ENCODE measurements around the gene FAM107B.

Gene FAM107B

GRCh38 chr10:14776546-14776945, 1.8 kb upstream of the FAM107B start:
- DNase-seq = no peak

- DNase-seq = no peak
Measured at GRCh38 chr10:14775656-14776055, 959 bp upstream of the FAM107B start.

DNA sequence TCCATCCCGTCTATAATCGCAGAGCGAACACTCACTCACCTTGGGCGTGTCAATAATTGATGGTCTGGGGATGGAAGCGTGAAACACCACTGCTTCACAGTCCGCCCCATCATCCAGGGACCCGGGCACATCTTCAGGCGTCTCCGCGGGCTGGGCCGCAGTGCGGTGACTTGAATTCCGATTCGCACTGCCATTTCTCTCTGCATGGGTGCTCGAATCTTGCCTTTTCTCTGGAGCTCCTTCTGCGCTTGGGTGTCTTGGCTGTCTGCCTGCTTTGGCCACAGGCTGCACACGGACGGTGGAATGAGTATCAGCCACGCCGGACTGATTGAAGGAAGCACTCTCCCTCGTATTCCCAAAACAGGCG, 500 bp downstream of the FAM107B start:
- DNase-seq = no peak

DNA sequence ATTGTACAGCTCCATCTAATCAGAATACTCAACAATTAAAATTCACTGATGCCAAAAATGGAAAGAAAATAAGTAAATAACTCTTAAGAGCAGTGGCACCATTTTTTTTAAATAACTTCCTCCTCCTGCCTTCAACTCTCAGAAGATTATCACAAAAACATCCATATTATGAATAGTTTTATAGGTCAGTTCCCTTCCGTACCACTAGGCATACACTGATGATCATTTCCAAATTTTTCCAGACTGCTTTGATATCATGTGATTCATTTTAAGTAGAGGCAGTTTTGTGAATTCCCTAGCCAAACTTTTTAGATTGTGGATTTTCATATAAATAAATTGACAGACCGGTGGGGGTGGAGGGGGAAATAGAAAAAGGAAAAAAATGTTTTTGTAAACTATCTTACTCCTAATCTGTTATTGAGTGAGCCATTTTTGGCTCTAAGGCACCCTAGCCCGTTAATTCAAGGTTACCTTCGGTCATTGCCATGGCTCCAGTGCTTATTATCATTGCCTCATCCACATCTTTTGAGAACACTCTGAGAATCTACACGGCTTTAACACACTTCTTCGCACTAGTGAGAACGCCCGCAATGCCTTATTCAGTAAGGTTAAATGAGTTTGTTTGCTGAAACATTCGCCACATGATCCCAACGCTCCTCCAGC, 1.0 kb downstream of the FAM107B start:
- no peak for DNase-seq

GRCh38 chr10:14772399-14772798, 2.3 kb downstream of the FAM107B start:
- no peak for DNase-seq

- DNase-seq = no peak
Measured at GRCh38 chr10:14770927-14771326, 3.8 kb downstream of the FAM107B start.

DNA sequence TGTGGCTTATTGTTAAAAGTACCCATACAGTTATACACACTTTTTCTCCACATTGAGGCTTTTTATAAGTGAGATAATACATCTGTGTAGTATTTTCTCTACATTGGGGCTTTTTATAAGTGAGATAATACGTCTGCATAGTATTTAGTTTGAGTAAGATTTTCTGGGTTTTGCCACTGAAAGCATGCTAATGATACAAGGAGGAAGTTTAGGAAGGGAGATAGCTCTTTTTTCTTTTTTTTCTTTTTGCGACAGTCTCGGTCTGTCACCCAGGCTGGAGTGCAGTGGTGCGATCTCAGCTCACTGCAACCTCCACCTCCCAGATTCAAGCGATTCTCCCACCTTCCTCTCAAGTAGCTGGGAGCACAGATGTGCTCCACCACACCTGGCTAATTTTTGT, 13.3 kb downstream of the FAM107B start:
- no peak for DNase-seq

DNA sequence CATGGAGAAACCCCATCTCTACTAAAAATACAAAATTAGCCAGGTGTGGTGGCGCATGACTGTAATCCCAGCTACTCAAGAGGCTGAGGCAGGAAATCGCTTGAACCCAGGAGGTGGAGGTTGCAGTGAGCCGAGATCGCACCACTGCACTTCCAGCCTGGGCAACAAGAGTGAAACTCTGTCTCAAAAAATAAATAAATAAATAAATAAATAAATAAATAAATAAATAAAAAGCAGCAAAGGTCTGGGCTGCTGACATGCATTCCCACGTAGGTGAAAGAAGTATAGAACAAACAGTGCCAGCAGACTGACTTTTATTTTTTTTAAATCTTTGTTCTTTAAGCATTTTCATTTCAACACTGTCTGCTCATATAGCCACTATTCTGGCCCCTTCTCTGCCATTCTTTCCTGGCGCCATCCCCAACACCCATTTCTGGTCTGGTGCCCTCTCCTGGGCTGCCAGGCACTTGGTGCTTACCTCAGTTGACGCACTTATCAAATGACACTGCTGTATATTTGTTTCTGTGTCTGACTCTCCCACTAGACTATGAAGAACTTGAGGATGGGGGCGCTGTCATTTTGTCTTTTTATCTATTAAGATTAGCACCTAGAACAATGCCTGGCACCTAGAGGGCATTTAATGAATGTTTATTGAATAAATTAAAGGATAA, 15.6 kb downstream of the FAM107B start:
- peak in 2 of 5 experiments; percentile 7 to 58 for DNase-seq

- no peak for DNase-seq
Measured at GRCh38 chr10:14758451-14758850, 16.2 kb downstream of the FAM107B start.

GRCh38 chr10:14757986-14758385, 16.7 kb downstream of the FAM107B start:
- DNase-seq = no peak

DNA sequence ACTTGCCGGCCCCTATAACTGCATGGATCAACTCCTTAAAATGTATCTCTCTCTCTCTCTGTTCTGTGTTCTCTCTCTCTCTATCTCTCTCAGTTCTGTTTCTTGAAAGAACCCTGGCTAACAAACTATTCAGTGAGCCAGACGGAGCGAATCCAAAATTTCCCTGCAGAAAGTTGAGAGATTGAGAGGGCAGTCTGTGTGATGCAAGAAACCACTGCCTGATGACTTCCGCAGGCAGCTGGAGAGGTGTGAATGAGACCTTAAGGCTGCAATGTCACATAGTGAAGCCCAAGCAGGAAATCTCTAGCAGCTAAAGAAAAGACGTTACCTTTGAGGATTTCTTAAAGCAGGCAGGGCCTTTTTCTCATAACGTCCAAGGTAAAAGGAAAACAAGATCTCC, 17.3 kb downstream of the FAM107B start:
- DNase-seq = peak in 1 of 5 experiments; percentile 14

DNA sequence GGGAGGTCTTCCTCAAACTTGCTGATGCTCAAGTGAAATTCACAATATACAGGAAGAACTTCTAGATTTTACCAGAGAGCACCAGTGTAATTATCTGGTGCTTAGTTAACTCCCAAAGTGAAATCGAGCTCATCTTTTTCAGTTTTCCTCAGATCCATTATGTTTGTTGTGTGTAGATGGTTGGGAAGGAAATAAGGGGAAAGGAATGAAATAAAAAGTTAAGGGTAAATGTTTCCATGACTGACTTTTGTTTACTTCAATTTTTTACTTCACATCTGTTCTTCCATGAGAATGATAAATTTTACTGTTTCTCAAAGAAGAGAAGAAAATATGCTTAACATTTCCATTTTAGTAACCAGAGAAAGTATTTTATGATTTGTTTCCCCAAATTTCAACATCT, 21.3 kb downstream of the FAM107B start:
- no peak for DNase-seq

- DNase-seq = no peak
Measured at GRCh38 chr10:14751921-14752320, 22.8 kb downstream of the FAM107B start.

DNA sequence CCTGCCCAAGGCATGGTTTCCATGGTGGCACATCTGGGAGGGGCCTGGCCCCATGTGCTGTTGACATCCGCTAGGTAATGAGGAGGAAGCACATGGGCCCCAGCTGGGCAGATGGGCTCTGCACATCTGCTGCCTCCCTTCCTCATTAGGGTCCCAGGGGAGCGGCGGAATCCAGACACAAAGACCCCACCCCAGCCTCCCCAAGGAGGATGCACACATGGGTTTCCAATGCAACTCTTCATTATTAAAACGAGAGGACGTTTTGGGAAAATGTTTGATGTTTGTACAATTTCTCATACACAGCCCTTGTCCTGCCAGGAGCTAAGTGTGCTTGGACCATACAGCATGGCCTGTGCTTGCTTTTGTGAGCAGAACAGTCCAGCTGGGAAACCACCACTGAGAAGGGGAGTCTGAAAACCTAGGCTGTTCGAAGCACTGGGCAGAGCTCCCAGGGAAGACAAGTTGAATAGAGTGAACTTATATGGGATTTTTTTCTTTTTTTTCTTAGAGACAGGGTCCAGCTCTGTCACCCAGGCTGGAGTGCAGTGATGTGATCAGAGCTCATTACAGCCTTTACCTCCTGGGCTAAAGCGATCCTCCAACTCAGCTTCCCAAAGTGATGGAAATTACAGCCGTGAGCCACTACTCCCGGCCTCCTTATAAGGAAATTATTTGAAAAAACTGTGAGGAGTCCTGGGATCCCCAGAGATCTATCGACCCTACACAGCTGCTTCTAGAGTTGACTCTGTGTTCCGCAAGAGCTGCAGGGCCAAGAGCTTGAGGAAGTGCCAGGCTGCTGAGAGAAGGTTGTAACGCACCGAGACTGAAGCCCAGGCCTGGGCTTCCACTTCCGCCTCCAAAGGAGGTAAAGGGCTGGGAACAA, 23.4 kb downstream of the FAM107B start:
- DNase-seq = no peak

DNA sequence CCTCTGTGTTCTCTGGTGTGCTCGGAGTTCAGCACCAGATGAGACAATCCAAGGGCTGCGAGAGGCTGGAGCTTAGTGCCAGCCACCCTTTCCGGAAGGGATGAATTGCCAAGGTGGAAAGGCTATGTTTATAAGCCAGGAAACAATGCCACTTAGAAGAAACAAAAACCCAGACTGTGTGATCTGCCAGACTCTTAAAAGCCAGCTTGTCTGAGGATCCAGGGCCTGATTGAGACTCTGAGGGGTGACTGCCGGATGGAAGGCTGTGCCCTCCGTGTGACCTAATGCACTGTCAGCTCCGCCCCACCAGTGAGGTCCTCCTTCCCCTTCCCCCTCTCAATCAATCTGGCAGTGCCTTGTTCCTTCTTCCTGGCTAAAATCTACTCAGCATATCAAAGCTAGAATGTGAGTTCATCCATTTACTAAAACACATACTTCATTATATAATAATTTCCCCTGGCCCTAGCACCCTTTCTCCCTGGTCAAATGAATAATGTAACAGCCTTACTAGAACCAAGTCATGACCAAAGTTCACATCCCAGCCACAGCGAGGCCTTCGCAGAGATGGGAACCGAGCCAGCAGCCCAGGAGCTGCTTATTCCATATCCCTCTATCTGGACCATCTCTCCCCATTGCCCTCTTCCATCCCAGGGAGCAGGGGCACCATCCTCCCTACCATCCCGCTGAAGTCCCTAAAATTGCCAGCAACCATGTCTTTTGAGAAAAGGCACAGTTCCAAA, 25.5 kb downstream of the FAM107B start:
- DNase-seq = no peak

DNA sequence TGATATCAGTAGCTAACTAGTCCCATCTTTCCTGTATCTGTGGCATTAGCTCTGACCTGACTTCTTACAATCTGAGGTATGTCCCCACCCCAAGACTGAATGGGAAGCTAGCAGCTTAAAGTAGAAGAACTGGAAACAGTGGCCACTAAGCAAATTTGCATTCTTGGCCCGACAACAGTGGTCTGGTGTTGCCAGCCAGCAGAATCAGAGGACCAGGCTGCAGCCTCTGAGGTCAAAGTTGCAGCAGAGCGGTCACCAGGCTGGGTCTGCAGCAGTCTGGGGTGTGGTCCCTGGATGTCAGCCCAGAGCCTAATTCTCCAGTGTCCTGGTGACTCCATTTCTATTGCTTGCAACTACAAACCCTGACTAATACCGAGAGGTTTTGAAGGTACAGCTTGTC, 26.3 kb downstream of the FAM107B start:
- no peak for DNase-seq

DNA sequence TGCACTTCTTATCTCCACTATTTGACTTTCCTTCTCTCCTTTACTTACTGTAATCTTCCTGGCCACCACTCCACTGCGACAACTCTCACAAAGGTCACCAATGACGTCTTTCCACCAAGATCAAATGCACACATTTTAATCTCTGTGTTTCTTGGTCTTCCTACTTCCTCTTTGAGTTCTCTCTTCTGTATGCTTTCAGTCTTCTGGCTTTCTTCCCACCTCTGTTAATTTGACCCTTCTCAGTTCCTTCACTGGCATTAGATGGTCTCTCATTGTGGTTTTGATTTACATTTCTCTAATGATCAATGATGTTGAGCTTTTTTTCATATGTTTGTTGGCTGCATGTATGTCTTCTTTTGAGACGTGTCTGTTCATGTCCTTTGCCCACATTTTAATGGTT, 31.9 kb downstream of the FAM107B start:
- no peak for DNase-seq

DNA sequence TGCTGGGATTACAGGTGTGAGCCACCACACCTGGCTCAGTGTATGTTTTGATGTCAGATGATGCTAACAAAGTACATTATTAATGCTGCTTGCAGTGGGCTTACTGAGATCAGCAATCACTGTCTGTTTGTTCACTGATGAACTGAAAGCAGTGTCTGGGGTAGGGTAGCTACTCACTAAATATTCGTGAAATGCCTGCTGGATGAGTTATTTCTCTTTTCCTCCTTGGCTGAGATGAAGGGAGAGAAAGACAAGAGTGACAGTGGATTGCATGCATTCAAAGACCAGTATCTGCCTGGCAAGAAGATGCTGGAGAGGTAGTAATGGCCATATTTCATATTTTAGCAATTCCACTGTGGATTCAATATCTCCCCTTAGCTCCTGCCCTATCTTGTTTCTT, 32.3 kb downstream of the FAM107B start:
- no peak for DNase-seq

DNA sequence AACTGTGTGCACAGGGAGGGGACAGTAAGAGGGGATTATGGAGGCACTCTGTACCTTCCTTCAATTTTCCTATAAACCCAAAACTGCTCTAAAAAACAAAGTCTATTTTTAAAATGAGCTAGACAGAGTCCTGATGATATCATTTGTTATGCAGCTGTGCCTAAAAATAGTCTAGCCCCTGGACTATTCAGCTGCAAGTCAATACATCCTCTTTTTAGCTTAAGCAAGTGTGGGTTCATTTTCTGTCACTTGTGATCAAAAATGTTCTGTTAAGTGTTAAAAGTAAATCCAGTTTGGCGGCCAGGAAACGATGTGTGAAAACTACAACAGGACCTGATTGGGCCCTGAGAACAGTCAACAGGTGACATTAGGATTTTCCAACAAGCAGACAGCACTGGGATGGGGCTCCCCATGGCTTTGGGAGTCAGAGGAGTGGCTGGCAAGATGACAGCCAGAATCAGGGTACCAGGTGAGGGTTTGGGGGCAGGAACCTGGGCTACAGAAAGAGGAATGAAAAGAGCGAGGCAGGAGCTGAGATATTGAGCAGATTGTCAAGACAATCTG, 33.9 kb downstream of the FAM107B start:
- DNase-seq = no peak

DNA sequence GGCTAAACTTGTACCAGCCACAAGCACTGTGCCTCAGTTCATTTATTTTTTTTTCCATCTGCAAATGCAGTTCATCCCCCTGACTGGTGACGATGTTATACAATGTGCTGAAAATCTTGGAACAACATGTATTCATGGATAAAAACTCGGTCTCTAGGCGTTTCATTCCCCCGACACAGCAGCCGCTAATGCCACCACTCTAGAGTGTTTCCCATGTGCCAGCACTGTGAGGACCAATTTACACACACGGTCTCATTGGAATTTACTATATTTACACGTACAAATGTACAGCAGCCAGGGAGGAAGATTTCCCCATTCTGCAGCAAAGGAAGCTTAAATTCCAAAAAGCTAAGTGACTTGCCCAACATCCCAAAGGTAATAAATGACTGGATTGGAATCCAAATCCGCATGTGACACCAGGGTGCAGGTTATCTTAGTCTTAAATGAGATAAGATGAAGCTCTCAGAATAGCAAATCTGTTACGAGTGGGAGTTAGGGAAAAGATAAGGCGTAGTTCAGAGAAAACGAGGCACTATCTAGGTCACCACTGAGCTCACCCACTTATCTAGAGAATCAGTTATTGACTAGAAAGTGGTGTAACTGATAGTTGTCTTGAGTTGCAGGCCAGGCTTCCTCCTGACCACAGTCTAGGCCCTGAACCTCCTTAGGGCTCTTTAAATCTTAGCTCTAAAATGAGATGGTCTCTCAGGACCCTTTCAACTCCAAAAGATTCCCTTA, 36.7 kb downstream of the FAM107B start:
- DNase-seq = peak in 1 of 5 experiments; percentile 20

DNA sequence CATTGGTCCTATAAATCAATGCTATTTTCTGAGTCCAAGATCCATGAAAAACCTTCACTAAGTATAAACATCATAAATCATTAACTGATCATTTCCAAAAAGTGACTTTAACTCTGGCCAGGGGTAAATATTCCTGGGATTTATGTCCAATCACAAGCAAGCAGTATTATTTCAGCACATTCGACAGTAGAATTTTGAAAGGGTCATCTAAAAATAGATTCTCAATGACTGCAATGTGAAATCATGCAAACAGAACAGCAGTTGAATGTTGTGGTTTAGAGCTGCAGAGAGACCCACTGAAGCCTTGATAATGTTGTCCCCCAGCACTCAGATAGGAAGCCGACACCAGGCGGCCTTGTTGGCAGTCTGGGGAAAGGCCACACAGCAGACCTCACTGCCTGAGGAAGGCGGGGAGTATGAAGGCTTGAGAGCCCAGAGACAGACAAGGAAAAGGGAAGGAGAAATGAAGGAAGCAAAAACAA, 38.1 kb downstream of the FAM107B start:
- DNase-seq = no peak

GRCh38 chr10:14736043-14736442, 38.7 kb downstream of the FAM107B start:
- no peak for DNase-seq
